Stimulated activated CD8-positive, alpha-beta memory T cell treated with anti-CD3 and anti-CD28 coated beads, Interleukin-7, amount 100 ng/mL, for 48 hours (primary cell): Measurements from ENCODE around the gene TRAK1.

ENCODE experiments used
- DNase-seq, 2 donors: peaks; one replicate each; pipeline ENCODE4 v3.0.0-alpha.2; 2020; ENCODE audit warnings: low read depth in 1 of 2; ENCODE audit errors: extremely low read depth in 1 of 2

Gene TRAK1

DNA sequence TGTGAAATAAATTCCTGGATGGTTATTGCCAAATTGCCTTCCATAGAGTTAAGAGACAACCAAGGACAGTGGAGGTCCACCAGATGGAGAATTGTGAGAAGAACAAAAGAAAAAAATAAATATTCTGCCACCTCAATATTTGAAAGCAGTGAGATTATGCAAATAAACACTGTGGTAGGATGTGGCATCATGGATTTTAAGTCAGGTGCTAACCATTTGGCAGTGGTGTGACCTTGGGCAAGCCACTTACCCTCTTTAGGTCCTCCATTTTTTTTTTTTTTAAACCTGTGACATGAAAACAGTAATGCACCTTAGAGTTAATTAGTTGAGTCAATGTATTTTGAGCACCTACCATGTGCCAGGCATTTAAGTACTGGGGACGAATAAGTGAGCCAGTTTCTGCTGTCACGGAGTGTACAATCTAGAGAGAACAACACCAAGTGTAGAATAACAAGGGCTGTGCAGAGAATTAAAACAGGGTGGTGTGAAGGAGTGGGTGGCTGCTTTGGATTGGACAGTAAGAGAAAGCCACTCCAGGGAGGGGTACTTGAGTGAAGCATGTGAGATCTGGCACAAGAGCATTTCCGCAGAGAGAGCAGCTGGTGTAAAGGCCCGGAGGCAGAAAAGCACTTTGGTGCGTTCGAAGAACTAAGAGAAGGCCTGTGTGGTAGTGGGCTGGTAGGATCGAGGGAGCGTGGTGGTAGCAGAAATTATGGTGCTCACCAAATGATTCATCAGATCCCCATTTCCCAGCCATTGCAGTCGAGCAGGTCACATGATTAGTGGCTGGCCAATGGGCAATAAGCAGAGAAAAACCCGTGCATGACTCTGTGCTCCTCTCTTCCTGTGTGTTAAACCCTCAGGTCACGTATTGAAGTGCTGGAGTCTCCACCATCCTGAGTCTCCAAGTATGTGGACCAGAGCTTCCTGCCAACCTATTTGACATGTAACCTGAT lies 135.6 kb downstream of the TRAK1 start:
- DNase-seq: no peak

DNA sequence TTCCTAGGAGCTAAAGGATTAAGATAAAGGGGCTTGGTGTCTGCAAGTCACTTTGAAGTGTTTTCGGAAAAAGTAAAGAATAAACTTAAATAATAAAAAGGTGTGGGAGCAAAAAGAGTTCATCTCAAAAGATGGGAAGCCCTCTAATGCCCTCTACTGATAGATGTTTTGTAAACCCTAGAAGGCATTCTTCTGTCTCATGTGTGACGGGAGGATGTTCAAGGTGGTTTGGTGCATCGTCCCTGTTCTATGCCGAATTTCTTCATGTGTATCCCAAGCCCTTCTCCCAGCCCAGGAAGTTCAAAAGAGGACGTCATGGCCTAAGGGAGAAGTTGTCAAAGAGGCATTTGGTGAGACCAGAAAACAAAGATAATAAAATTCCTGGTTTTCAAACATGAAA lies 137.6 kb downstream of the TRAK1 start:
- no peak for DNase-seq

DNA sequence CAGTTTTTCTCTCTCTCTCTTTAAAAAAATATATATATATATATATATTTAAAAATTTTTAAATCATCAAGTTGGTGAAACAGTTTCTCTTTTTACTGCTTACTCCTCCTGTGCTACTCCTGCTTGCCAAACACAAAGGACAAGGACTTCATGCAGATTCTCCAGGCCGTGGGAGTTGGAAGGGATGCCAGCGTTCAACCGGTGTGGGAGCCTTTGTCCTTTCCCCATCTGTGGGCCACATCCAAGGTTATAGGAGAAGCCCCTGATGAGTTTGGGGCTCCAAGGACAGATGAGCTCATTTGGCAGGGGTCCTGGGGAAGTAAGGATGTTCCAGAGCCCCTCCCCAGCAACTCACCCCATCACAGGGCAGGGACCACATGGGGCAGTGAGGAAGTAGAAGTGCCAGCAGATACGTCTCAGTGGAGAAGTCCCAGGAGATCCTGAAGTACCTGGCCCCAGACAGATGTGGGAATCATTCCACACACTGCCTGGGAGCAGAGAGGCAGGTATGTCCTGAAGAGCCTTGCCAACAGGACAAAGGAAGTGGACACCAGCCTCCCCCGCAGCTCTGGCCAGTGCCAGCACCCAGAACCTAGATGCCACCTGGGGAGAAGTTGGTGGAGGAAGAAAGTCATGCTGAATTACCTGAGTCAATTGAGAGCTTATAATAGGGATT lies 138.2 kb downstream of the TRAK1 start:
- no peak for DNase-seq

GRCh38 chr3:42229942-42230688 lies 139.0 kb downstream of the TRAK1 start:
- no peak for DNase-seq

DNA sequence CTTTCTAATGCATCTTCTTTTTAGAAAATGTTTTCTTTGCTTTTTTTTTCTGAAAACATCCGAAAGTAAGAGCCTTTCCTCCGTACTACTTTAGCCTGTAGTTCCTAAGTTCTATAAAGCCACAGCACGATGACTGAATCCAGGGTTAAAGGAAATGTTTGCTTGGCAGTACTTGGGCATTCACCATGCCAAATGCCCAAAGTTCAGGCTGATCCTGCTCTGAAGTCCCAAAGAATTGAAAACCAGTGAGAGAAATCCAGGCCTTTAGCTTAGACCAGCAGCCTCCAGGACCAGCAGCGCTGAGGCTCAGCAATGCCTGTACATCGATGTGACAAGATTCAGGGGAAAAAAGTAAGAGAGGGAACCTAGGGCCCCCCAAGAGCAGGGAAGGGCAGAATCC lies 139.7 kb downstream of the TRAK1 start:
- no peak for DNase-seq

DNA sequence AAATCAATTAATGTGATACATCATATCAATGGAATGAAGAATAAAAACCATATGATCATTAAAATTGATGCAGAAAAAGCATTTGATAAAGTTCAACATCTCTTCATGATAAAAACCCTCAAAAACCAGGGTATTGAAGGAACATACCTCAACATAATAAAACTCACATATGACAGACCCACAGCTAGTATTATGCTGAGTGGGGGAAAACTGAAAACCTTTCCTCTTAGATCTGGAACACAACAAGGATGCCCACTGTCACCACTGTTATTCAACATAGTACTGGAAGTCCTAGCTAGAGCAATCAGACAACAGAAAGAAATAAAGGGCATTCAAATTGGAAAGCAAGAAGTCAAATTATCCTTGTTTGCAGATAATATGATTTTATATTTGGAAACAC lies 144.4 kb downstream of the TRAK1 start:
- no peak for DNase-seq

- no peak for DNase-seq
Observed at GRCh38 chr3:42236611-42237010, 145.5 kb downstream of the TRAK1 start.

DNA sequence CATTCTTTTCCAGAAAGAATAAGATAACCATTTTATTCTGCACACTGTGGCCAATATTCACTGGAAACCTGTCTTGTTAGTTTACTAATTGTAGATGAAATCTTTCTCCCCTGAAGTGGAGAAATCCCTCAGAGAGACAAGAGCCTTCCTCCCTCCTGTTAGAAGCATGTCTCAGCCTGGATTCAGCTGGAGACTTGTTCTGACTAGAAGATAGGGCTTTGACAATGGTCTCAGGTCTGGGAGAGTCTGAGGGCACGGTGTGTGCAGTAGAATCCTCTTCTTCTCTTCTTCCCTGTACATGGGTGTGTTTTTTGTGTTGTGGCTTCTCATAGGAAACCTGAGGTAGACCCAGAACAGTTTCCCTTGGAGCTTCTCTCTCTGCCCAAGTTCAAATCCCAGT lies 154.9 kb downstream of the TRAK1 start:
- no peak for DNase-seq

DNA sequence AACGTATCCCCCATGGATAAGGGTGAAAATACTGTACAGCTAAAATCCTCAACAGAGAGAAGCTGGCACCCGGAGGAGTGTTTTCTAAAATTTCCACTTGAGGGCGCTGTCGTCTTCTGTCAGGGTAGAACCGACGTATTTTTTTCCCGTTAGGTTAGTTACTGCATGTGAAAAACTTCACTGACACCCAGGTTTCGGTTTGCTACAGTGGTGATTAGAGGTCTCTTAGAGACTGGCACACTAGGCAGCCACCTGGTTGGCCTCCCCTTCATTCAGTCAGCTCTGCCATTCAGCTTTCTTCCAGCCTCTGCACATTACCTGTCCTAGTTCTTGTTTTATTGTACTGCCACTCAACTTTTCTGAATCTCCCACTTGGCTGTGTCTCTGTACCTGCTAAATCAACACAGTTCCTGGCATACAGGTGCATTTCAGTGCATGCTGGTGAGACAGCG lies 156.4 kb downstream of the TRAK1 start:
- DNase-seq: peak; percentile 21 to 26

DNA sequence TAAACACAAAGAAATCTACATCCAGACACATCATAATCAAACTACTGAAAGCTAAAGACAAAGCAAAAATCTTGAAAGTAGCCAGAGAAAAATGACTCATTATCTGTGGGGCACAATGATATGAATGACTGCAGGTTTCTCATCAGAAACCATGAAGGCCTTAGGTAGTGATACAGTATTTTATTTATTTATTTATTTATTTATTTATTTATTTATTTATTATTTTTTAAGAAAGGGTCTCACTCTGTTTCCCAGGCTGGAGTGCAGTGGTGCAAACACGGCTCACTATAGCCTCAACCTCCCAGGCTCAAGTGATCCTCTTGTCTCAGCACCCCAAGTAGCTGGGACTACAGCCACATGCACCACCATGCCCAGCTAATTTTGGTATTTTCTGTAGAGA lies 159.6 kb downstream of the TRAK1 start:
- no peak for DNase-seq

DNA sequence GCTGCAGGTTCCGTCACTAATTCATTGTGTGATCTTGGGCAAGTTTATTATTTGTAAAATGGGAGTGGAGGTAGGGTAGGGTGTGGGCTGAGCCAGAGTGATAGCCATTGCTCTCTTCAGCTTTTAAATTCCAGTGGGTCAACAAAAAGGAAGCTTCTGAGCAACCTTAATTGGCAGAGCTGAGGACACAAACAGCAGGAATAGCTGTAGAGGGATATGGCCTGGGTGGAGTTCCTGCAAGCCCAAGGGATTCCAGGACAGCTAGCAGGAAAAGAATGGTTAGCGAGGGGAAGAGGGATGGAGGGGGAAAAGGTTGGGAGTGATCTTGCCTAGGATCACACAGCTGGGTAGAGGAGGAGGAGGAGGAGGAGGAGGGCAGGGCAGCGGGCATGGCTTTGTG lies 163.4 kb downstream of the TRAK1 start:
- no peak for DNase-seq

GRCh38 chr3:42256135-42256819 lies 165.1 kb downstream of the TRAK1 start:
- DNase-seq: no peak

DNA sequence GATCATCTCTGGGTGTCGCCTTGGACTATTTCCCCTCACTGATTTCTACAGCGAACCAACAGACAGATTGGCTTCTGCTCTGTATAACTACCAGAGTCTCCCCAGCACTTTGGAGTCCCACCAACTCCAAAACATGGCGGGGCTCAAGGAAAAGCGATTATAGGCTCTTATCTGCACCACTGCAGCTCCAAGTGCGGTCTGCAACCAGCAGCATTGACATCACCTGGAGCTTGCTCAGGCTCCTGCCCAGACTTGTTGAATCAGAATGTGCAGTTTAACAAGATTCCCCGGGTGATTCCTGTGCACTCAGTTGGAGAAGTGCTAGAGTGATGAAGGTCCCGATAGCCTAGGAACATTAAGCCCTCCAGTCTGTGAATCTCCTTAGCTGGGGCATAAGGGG lies 165.8 kb downstream of the TRAK1 start:
- no peak for DNase-seq

DNA sequence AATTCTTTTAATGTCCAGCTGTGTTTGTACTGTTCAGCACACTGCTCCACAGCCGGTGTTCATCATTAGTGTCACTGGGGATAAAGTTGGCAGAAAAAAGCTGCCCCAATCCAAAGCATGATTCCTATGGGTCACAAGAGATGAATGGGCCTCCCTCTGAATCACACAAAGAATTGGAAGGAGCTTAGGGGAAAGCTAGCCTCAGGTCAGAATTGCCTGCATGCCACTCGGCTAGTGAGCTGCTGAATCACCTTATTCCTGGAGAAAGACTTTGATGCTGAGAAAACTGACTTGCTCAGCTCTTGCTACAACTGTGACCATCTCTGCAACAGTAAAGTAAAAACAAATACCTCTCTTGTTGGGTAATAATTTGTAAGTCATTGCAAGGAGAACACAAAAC lies 171.4 kb downstream of the TRAK1 start:
- no peak for DNase-seq

DNA sequence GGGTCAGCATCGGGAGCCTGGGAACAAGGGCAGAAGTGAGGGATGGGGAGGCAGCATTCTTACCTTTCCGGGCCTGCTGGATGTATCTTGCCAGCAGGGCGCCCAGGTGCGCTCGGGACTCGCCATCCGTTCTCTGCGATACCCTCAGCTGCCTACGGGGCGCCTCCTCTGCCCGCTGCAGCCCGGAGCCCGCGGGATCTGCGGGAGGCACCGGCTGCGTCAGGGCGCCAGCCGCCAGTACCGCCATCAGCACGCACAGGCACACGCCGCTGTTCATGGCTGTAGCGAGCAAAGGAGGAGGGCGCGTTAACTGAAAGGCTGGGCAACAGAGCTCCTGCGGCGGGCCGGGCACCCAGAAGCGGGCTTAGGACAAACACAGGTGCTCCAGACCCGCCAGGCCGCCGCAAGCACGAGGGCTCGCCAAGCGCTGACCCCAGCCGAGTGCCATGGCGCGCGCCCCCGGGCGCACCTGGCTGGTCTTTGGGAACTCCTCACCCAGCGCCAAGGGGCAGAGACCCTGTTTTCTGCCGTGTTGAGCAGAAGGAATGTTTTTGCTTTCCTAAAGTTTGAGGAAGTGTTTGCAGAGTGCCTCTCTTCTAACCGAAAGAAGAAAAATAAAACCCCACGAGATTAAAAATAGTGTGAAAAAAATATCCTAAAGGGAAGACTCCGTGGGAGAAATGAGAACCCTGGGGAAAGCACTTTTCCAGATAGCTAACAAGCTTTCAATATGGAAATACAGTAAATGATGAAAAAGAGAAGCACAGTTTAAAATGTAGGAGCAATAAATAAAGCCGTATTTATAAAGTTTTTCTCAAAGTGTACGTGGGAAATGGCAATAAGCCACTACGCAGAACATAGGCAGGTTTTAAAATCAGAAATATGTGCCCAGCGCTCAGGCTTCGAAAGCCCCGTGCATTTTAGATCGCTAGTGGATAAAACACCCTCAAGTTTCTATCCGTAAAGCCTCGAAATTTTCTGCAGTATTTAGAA lies 172.5 kb downstream of the TRAK1 start:
- DNase-seq: peak in 1 of 2 donors; percentile 5

GRCh38 chr3:42264399-42265058 lies 173.4 kb downstream of the TRAK1 start:
- no peak for DNase-seq

- no peak for DNase-seq
Observed at GRCh38 chr3:42265059-42265991, 174.2 kb downstream of the TRAK1 start.

- no peak for DNase-seq
Observed at GRCh38 chr3:42266085-42266484, 174.9 kb downstream of the TRAK1 start, which contains the start of gene CCK. Gene CCK, minus strand, starts transcription at chr3:42266185. Its CDS starts 2,555 bp downstream, at chr3:42263630.
